T-helper 2 cell treated with Interferon-gamma antibody and Interleukin-4, amounts not matched to agents 5 μg/mL and 100 μg/mL, for 36 hours (primary cell): ENCODE measurements around the gene CAPN12.
"Not testable (repeated sequence)": the region's sequence is repeated elsewhere in the genome, so short reads cannot be mapped to it uniquely, and the experiment has no call there.

Experiments used
- DNase-seq: peaks from one replicate; pipeline ENCODE4 v3.0.0; 2021; ENCODE audit warnings: low spot score
- H3K27ac Mint-ChIP-seq: one replicate; pipeline ENCODE4 v1.8.0; 2021; ENCODE audit warnings: mild to moderate bottlenecking, mixed read lengths
- H3K27me3 Mint-ChIP-seq: one replicate; pipeline ENCODE4 v1.8.0; 2021; ENCODE audit warnings: low read depth, mixed read lengths
- H3K36me3 Mint-ChIP-seq: one replicate; pipeline ENCODE4 v1.8.0; 2021; ENCODE audit warnings: low read depth, mixed read lengths
- H3K4me1 Mint-ChIP-seq: one replicate; pipeline ENCODE4 v1.8.0; 2021; ENCODE audit warnings: low read depth, mixed read lengths
- H3K4me3 Mint-ChIP-seq: one replicate; pipeline ENCODE4 v1.8.0; 2022; ENCODE audit warnings: mild to moderate bottlenecking, moderate library complexity, mixed read lengths
- H3K9me3 Mint-ChIP-seq: one replicate; pipeline ENCODE4 v1.8.0; 2021; ENCODE audit warnings: mixed read lengths

The CAPN12 gene

GRCh38 chr19:38781058-38781457 lies 36.8 kb upstream of the CAPN12 start:
- no peaks in the 10 kb centered on the region for H3K4me1 Mint-ChIP-seq
- H3K36me3 Mint-ChIP-seq, result no peaks in the 10 kb centered on the region
- peaks cover 8% of the 10 kb centered on the region for H3K27me3 Mint-ChIP-seq
- no peak for DNase-seq
- no peaks in the 10 kb centered on the region for H3K9me3 Mint-ChIP-seq
- H3K4me3 Mint-ChIP-seq, result no peak overlapping the region
- no peak overlapping the region for H3K27ac Mint-ChIP-seq

DNA sequence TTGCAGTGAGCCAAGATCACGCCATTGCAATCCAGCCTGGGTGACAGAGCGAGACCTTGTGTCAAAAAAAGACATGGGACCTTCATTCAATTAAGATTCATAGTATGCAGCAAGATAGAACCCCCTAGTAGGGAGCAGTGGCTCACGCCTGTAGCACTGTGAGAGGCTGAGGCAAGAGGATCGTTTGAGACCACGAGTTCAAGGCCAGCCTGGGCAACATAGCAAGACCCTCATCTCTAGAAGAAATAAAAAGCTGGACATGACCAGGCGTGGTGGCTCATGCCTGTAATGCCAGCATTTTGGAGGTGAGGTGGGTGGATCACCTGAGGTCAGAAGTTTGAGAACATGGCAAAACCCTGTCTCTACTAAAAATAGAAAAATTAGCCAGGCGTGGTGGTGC lies 36.2 kb upstream of the CAPN12 start:
- DNase-seq, result no peak
- Mint-ChIP-seq H3K36me3 (no peaks in the 10 kb centered on the region), H3K27ac (no peak overlapping the region), H3K4me1 (no peaks in the 10 kb centered on the region), H3K27me3 (peaks cover 8% of the 10 kb centered on the region), H3K4me3 (no peak overlapping the region), H3K9me3 (no peaks in the 10 kb centered on the region)

DNA sequence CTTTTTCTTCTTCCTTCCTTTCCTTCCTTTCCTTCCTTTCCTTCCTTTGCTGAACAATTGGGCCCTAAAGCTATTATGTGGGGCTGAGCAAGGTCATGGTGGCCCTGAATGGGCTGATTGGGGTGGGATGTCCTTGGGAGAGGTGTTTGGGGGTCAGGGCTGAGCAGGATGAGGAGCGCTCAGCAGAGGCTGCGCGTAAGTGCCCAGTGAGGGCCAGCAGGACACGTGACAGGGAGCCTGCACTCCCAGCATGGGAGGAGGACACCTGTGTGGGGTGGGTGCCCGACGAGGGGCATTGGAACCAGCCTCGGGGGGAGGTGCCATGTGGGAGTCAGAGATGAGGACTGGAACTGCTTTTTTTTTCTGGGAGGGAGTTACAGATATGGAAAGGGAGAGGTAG lies 34.5 kb upstream of the CAPN12 start:
- H3K27ac Mint-ChIP-seq, result no peak overlapping the region
- no peak for DNase-seq
- no peaks in the 10 kb centered on the region for H3K36me3 Mint-ChIP-seq
- H3K9me3 Mint-ChIP-seq, result no peaks in the 10 kb centered on the region
- no peak overlapping the region for H3K4me3 Mint-ChIP-seq
- no peaks in the 10 kb centered on the region for H3K4me1 Mint-ChIP-seq
- peaks cover 8% of the 10 kb centered on the region for H3K27me3 Mint-ChIP-seq

DNA sequence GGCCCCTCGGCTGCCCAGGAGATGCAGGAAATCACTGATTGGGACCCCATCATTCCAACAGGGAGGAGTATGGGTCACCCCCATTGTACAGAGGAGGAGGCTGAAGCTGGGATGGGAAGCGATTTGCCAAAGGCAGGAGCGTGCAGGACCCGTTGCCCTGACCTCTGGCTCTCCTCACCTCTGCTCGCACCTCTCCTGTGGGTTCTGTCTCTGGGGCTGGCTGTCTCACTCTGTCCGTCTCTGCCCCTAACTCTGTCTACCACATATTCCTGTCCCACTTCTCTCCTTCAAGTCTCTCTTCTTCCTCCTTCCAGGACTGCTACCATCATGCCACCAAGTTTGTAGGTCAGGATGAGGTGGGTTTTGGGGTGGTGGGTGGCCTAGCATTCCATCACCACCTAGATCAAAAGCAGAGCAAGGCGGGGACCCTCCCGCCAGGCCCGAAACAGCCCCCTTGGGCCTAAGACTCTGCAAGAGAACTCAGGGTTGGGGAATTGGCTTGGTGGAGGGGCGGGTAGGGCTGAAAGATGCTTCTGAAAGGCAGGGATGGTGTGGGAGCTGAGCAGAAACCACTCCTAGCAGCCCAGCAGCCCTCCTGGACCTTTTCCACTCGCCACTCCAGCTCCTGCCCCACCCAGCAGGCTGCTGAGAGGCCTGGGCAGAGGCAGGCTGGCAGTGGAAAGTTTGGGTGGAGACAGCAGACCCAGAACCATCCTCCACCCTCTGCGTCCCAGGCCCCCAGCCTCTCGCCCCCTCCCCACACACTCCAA lies 30.1 kb upstream of the CAPN12 start:
- peaks cover 5% of the 10 kb centered on the region for H3K27me3 Mint-ChIP-seq
- H3K9me3 Mint-ChIP-seq, result no peaks in the 10 kb centered on the region
- no peak overlapping the region for H3K4me3 Mint-ChIP-seq
- DNase-seq, result no peak
- H3K4me1 Mint-ChIP-seq, result peaks cover 3% of the 10 kb centered on the region
- no peak overlapping the region for H3K27ac Mint-ChIP-seq
- no peaks in the 10 kb centered on the region for H3K36me3 Mint-ChIP-seq

DNA sequence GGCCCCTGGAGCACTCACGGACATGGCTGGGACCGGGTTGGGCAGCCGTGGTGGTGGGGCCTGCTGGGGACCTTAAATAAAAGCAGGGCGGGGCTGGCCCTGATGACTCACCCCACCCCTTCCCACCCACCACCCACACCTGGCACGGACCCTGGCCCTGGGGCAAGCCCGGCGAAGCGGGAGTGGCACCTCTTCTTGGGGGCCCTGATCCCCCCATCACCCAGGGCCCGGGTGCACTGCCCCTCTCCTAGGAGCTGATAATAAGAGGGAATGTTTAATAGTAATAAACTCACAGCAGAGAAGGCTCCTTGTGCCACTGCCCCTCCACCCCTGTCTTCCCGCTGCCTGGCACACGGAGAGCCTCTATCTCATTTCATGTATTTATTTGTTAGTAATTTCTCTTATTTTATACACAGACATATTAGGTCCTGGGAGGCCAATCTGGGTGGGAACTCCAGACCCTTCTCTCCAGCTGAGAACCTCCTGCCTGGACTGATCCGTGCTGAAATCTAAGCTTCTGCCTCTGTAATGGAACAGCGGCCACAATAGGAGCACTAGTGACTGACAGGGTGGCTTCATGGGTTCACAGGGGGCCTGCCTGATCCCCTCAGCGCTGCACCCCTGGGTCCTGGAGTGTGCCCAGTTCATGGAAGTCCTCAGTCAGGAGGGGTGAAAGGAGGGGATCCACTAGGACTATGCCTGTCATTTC lies 29.3 kb upstream of the CAPN12 start, which contains the start of gene LGALS7:
TSS of gene LGALS7 (minus strand) at position 49 of the 709 bp plus-strand sequence. CDS start at position 24, 25 bp downstream.
- Mint-ChIP-seq H3K4me3 (no peak within 1 kb of the TSS), H3K27ac (no peak within 1 kb of the TSS), H3K9me3 (no peaks in the 10 kb centered on the region), H3K36me3 (no peaks in the 10 kb centered on the region), H3K27me3 (peaks cover 1% of the 10 kb centered on the region), H3K4me1 (peaks cover 8% of the 10 kb centered on the region)
- no peak for DNase-seq

GRCh38 chr19:38771569-38771968 lies 27.3 kb upstream of the CAPN12 start:
- not testable (repeated sequence) for H3K27ac Mint-ChIP-seq, H3K36me3 Mint-ChIP-seq, H3K4me3 Mint-ChIP-seq, H3K9me3 Mint-ChIP-seq, H3K27me3 Mint-ChIP-seq, DNase-seq, H3K4me1 Mint-ChIP-seq

DNA sequence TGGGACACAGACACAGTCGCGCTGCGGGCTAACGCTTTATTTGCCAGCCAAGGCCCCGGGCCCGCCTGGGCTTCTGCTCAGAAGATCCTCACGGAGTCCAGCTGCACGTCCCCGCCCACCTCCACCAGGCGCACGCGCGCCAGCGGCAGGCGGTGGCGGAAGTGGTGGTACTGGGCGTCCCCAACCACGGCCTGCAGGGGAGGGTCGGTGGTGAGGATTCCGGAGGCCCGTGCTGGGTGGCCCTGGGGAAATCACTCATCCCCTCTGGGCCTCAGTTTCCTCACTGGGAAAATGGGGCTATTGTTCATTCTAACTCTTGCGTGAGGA lies 26.6 kb upstream of the CAPN12 start:
- not testable (repeated sequence) for H3K27me3 Mint-ChIP-seq, H3K27ac Mint-ChIP-seq, H3K4me3 Mint-ChIP-seq, H3K36me3 Mint-ChIP-seq, H3K4me1 Mint-ChIP-seq, DNase-seq, H3K9me3 Mint-ChIP-seq

DNA sequence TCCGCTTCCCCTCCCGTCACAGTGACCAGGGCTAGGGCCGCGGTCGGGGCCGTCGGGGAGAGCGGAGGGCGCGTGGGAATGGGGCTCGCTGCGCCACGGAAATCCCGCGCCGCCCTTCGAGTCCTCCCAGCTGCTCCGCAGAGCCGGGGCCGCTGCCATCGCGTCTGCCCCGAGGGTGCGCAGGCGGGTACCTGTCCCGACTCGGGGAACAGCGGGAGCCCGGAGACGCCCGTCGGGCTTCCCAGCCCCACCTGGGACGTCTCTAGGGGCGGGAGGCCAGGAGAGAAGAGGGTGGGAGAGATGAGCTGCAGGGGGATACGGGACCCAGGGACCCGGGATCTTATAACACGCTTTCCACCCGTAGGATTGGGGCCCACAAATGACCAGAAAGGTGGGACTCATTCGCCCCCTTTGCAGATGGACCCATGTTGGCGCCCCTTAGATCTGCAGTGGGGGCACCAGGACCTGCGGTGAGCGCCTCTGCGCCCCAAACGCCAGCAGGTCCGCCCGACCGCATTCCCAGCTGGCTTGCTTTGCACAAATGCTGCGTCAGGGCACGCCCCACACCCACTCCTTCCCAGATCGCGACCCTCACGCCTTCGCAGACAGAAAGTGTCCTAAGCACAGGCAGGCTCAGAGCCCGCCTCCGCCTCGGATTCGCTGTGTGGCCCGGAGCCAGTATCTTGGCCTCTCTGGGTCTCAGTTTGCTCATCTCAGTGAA lies 26.1 kb upstream of the CAPN12 start:
- not testable (repeated sequence) for DNase-seq, H3K9me3 Mint-ChIP-seq, H3K4me3 Mint-ChIP-seq, H3K27ac Mint-ChIP-seq, H3K27me3 Mint-ChIP-seq, H3K4me1 Mint-ChIP-seq, H3K36me3 Mint-ChIP-seq

GRCh38 chr19:38769635-38770211 lies 25.4 kb upstream of the CAPN12 start:
- H3K4me1 Mint-ChIP-seq, result peaks cover 8% of the 10 kb centered on the region
- H3K4me3 Mint-ChIP-seq, result peak overlapping the region; percentile 67
- H3K36me3 Mint-ChIP-seq, result no peaks in the 10 kb centered on the region
- DNase-seq, result peak; percentile 85
- H3K27ac Mint-ChIP-seq, result peak overlapping the region; percentile 79
- H3K9me3 Mint-ChIP-seq, result no peaks in the 10 kb centered on the region
- peaks cover 6% of the 10 kb centered on the region for H3K27me3 Mint-ChIP-seq

DNA sequence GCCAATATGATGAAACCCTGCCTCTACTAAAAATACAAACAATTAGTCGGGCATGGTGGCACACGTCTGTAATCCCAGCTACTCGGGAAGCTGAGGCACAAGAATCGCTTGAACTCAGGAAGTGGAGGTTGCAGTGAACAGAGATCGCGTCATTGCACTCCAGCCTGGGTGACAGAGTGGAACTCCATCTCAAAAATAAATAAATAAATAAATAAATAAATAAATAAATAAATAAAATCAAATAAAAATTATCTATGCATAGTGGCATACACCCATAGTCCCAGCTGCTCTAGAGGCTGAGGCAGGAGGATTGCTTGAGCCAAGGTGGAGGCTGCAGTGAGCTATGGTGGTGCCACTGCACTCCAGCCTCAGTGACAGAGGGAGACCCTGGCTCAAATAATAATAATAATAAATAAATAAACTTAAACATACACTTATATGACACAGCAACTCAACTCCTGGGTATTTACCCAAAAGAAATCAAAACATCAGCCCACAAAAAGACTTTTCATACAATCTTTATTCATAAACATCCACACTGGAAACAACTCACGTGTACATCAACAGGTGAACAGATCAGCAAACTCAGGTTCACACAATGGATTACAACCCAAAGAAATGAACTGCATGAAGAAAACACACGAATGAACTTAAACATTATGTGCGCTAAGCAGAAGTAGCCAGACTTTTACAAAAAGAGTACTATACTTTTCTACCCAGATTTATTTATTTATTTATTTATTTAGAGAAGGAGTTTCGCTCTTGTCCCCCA lies 22.2 kb upstream of the CAPN12 start:
- Mint-ChIP-seq H3K4me1 (peaks cover 8% of the 10 kb centered on the region), H3K4me3 (no peak overlapping the region), H3K27ac (no peak overlapping the region), H3K27me3 (peaks cover 6% of the 10 kb centered on the region), H3K36me3 (no peaks in the 10 kb centered on the region), H3K9me3 (no peaks in the 10 kb centered on the region)
- no peak for DNase-seq

DNA sequence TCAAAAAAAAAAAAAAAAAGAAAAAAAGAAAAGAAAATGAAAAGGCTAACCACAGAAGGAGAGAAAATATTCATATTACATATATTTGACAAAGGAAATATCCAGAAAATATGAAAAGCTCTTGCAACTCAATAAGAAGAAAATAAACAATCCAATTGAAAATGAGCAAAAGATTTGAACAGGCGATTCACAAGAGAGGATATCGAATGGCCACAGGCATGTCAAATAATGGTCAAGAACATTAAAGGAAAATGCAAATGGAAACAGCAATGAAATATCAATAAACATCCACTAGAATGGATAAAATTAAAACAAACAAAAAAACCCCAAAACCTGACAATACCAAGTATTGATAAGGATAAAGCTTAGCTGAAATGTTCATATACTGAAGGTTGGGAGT lies 20.9 kb upstream of the CAPN12 start:
- Mint-ChIP-seq H3K27me3 (peaks cover 6% of the 10 kb centered on the region), H3K9me3 (no peaks in the 10 kb centered on the region)

GRCh38 chr19:38763795-38764220 lies 19.5 kb upstream of the CAPN12 start:
- no peaks in the 10 kb centered on the region for H3K9me3 Mint-ChIP-seq
- H3K36me3 Mint-ChIP-seq, result no peaks in the 10 kb centered on the region
- no peak overlapping the region for H3K27ac Mint-ChIP-seq
- H3K27me3 Mint-ChIP-seq, result peaks cover 6% of the 10 kb centered on the region
- no peak for DNase-seq
- peaks cover 2% of the 10 kb centered on the region for H3K4me1 Mint-ChIP-seq
- no peak overlapping the region for H3K4me3 Mint-ChIP-seq

More for the DNA sequence above, 20.9 kb upstream of the CAPN12 start:
- H3K27ac Mint-ChIP-seq, result peak overlapping the region; percentile 11
- no peaks in the 10 kb centered on the region for H3K36me3 Mint-ChIP-seq
- H3K4me3 Mint-ChIP-seq, result no peak overlapping the region
- DNase-seq, result no peak
- H3K4me1 Mint-ChIP-seq, result peaks cover 8% of the 10 kb centered on the region

- not testable (repeated sequence) for H3K9me3 Mint-ChIP-seq, H3K27me3 Mint-ChIP-seq, H3K36me3 Mint-ChIP-seq, DNase-seq, H3K4me1 Mint-ChIP-seq, H3K27ac Mint-ChIP-seq, H3K4me3 Mint-ChIP-seq
These were observed 17.7 kb upstream of the CAPN12 start for GRCh38 chr19:38761884-38762389.
